Upper lobe of left lung (tissue), 4 donors: ENCODE measurements around the gene BTN2A1.

ENCODE experiments used
- POLR2A ChIP-seq, 4 donors: fragments of 450-650 bp; IDR thresholded peaks; one replicate each; pipeline ENCODE4 v1.5.1; 2016 to 2017; ENCODE audit warnings: antibody characterized with exemption in 4 of 4, mild to moderate bottlenecking in 2 of 4
- POLR2AphosphoS5 ChIP-seq, 2 donors: sonication (generic); formaldehyde crosslinking; IDR thresholded peaks; one replicate each; pipeline ENCODE4 v1.5.1; 2017; ENCODE audit warnings: antibody characterized with exemption in 2 of 2
- TF ChIP-seq, protein P1 (sequence below), 6 experiments: fragments of 450-650 bp in 4 of 6; fragments of 200-600 bp in 2 of 6; sonication (generic) in 2 of 6; IDR thresholded peaks; one replicate each; pipeline ENCODE4 v1.5.1; 2016 to 2019; ENCODE audit warnings: antibody characterized with exemption in 6 of 6

DNA sequence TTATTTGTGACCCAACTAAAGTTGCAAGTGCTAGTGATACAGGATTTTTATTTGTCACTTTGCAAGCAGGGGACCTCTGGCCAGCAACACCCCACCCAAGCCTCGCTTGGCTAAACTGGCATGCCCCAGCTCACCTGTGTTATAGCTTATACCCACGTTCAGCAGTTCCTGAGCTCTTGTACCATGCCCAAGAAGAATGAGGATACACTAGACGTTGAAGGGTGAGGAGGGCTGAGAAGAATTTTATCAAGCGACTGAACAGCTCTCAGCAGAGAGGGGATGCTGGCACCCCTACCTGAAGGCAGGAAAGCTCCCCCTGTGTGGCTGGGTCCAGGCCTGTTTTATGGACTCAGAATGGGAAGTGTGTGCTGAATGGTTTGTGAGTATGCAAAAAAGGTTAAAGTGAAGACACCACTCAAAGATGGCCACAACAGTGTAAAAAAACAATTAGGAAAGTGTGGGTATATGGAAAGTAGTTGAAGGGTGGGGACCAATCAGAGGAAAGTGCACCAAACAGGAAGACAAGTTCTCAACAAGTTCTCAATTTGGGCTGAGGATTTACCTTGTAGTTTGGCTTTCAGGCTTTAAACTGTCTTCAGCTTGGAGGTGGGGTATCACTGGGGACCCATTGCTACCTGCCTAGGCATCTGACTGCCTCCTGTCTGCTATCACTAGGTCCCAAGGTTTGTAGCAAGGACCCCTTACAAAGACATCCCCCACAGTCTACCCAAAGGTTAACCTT lies 15.0 kb downstream of the BTN2A1 start:
- TF ChIP-seq, protein P1, sequence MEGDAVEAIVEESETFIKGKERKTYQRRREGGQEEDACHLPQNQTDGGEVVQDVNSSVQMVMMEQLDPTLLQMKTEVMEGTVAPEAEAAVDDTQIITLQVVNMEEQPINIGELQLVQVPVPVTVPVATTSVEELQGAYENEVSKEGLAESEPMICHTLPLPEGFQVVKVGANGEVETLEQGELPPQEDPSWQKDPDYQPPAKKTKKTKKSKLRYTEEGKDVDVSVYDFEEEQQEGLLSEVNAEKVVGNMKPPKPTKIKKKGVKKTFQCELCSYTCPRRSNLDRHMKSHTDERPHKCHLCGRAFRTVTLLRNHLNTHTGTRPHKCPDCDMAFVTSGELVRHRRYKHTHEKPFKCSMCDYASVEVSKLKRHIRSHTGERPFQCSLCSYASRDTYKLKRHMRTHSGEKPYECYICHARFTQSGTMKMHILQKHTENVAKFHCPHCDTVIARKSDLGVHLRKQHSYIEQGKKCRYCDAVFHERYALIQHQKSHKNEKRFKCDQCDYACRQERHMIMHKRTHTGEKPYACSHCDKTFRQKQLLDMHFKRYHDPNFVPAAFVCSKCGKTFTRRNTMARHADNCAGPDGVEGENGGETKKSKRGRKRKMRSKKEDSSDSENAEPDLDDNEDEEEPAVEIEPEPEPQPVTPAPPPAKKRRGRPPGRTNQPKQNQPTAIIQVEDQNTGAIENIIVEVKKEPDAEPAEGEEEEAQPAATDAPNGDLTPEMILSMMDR (IDR thresholded peaks at IDR 0.05), result no peak
- no peak for TF ChIP-seq POLR2AphosphoS5 (IDR thresholded peaks at IDR 0.05)
- no peak for TF ChIP-seq POLR2A (IDR thresholded peaks at IDR 0.05)
